CD8-positive, alpha-beta memory T cell (primary cell): ENCODE results near the gene COX17. TPM values are rescaled to one million over a fixed set of nuclear protein-coding genes. Genes with fewer than 3 reads are reported as not detected.

Source experiments
- CTCF ChIA-PET: fragments of 350-600 bp; sonication (Branson Sonifier 250); formaldehyde crosslinking; loops from one replicate; lab custom pipeline; 2021; ENCODE audit warnings: antibody characterized with exemption; lab: Charles Lee
- POLR2A ChIA-PET: fragments of 350-600 bp; sonication (Branson Sonifier 250); formaldehyde crosslinking; loops from one replicate; lab custom pipeline; 2021; ENCODE audit warnings: antibody characterized with exemption; lab: Charles Lee
- DNase-seq, 5 donors: peaks; one replicate each; pipeline versions ENCODE4 v3.0.0 to v3.0.0-alpha.2; 2020 to 2022; ENCODE audit warnings: mixed read lengths in 1 of 5
- H3K27ac ChIP-seq: one replicate; pipeline ENCODE4 v1.7.0; 2013; ENCODE audit warnings: low read depth, mild to moderate bottlenecking, low read length, moderate library complexity
- H3K27me3 ChIP-seq: 2 replicates; pipeline ENCODE4 v1.7.0; 2013; ENCODE audit warnings: low read length, mild to moderate bottlenecking; ENCODE audit not compliant: insufficient read depth, poor library complexity, severe bottlenecking
- H3K36me3 ChIP-seq: 2 replicates; pipeline ENCODE4 v1.7.0; 2013; ENCODE audit warnings: mild to moderate bottlenecking, low read length, moderate library complexity; ENCODE audit not compliant: insufficient read depth
- H3K4me1 ChIP-seq: 2 replicates; pipeline ENCODE4 v1.7.0; 2013; ENCODE audit warnings: mild to moderate bottlenecking, low read length, moderate library complexity; ENCODE audit not compliant: insufficient read depth
- H3K4me3 ChIP-seq: 2 replicates; pipeline ENCODE4 v1.7.0; 2013; ENCODE audit warnings: mild to moderate bottlenecking, low read length
- H3K9me3 ChIP-seq: 2 replicates; pipeline ENCODE4 v1.7.0; 2013; ENCODE audit warnings: mild to moderate bottlenecking, low read length
- H3K27ac Mint-ChIP-seq, 8 donors: one replicate each; pipeline ENCODE4 v1.8.0; 2020 to 2021; ENCODE audit warnings: mixed read lengths in 8 of 8, mild to moderate bottlenecking in 6 of 8, inconsistent platforms in 3 of 8, moderate library complexity in 3 of 8
- H3K27me3 Mint-ChIP-seq, 2 donors: one replicate each; pipeline ENCODE4 v1.8.0; 2020 to 2021; ENCODE audit warnings: mixed read lengths in 2 of 2, mild to moderate bottlenecking in 1 of 2, moderate library complexity in 1 of 2
- H3K36me3 Mint-ChIP-seq, 3 donors: one replicate each; pipeline ENCODE4 v1.8.0; 2020 to 2021; ENCODE audit warnings: mixed read lengths in 3 of 3, inconsistent platforms in 1 of 3, mild to moderate bottlenecking in 1 of 3
- H3K4me1 Mint-ChIP-seq, 3 donors: one replicate each; pipeline ENCODE4 v1.8.0; 2020 to 2021; ENCODE audit warnings: mixed read lengths in 3 of 3, inconsistent platforms in 1 of 3, mild to moderate bottlenecking in 1 of 3
- H3K4me3 Mint-ChIP-seq, 7 donors: one replicate each; pipeline ENCODE4 v1.8.0; 2020 to 2021; ENCODE audit warnings: mixed read lengths in 7 of 7, mild to moderate bottlenecking in 6 of 7, moderate library complexity in 4 of 7, inconsistent platforms in 2 of 7
- H3K9me3 Mint-ChIP-seq, 5 donors: one replicate each; pipeline ENCODE4 v1.8.0; 2020 to 2022; ENCODE audit warnings: mixed read lengths in 5 of 5, mild to moderate bottlenecking in 3 of 5, moderate library complexity in 2 of 5, inconsistent platforms in 1 of 5
- polyA plus RNA-seq: library from polyadenylated mRNA; unstranded; fragments of 300-500 nt; fragmentation: Illumina TruSeq; gene quantifications from one replicate; pipeline ENCODE4 v1.2.3, GENCODE V29; 2021
- total RNA-seq, 2 experiments: library from RNA; stranded (reverse); gene quantifications; one replicate each; pipeline ENCODE4 v1.2.3, GENCODE V29; 2021

Gene COX17
- total and polyA plus RNA-seq, 3 experiments from 2014 or later = 82.4 to 108 (median 105) TPM

GRCh38 chr3:119647171-119647570 is 30.0 kb downstream of the COX17 start:
- H3K4me1 ChIP-seq = no peaks in the 10 kb centered on the region
- ChIA-PET CTCF (no interaction called here), POLR2A (no interaction called here)
- no peak overlapping the region for H3K4me3 ChIP-seq
- Mint-ChIP-seq H3K27ac (peak overlapping the region in 1 of 8 donors; percentile 12), H3K36me3 (peaks cover 6 to 66% (median 23%) of the 10 kb centered on the region in 3 donors), H3K27me3 (peaks cover 0 to 2% of the 10 kb centered on the region in 2 donors), H3K4me1 (no peaks in the 10 kb centered on the region), H3K4me3 (no peak overlapping the region), H3K9me3 (no peaks in the 10 kb centered on the region)
- no peak overlapping the region for H3K27ac ChIP-seq
- H3K36me3 ChIP-seq = peaks cover 7% of the 10 kb centered on the region
- no peaks in the 10 kb centered on the region for H3K27me3 ChIP-seq
- no peaks in the 10 kb centered on the region for H3K9me3 ChIP-seq
- DNase-seq = no peak

- no peak overlapping the region for H3K4me3 Mint-ChIP-seq
- H3K9me3 Mint-ChIP-seq = no peaks in the 10 kb centered on the region
- DNase-seq = no peak
- Histone ChIP-seq H3K4me1 (no peaks in the 10 kb centered on the region), H3K4me3 (no peak overlapping the region), H3K9me3 (no peaks in the 10 kb centered on the region), H3K36me3 (peaks cover 7% of the 10 kb centered on the region), H3K27me3 (no peaks in the 10 kb centered on the region), H3K27ac (no peak overlapping the region)
- no peaks in the 10 kb centered on the region for H3K4me1 Mint-ChIP-seq
- no peaks in the 10 kb centered on the region for H3K27me3 Mint-ChIP-seq
- ChIA-PET CTCF (no interaction called here), POLR2A (no interaction called here)
- no peak overlapping the region for H3K27ac Mint-ChIP-seq
- peaks cover 6 to 72% (median 21%) of the 10 kb centered on the region in 3 donors for H3K36me3 Mint-ChIP-seq
Measured at GRCh38 chr3:119645813-119646212, 31.4 kb downstream of the COX17 start.

GRCh38 chr3:119644481-119644880 is 32.7 kb downstream of the COX17 start:
- Histone ChIP-seq H3K36me3 (peaks cover 7% of the 10 kb centered on the region), H3K4me1 (no peaks in the 10 kb centered on the region), H3K27ac (no peak overlapping the region), H3K9me3 (no peaks in the 10 kb centered on the region), H3K27me3 (no peaks in the 10 kb centered on the region), H3K4me3 (no peak overlapping the region)
- Mint-ChIP-seq H3K4me1 (no peaks in the 10 kb centered on the region), H3K27ac (no peak overlapping the region), H3K9me3 (no peaks in the 10 kb centered on the region), H3K36me3 (peaks cover 6 to 72% (median 21%) of the 10 kb centered on the region in 3 donors), H3K4me3 (no peak overlapping the region), H3K27me3 (no peaks in the 10 kb centered on the region)
- ChIA-PET CTCF (no interaction called here), POLR2A (no interaction called here)
- no peak for DNase-seq

GRCh38 chr3:119643528-119643927 is 33.7 kb downstream of the COX17 start:
- H3K36me3 Mint-ChIP-seq = peaks cover 6 to 66% (median 18%) of the 10 kb centered on the region in 3 donors
- peaks cover 2% of the 10 kb centered on the region for H3K36me3 ChIP-seq
- POLR2A ChIA-PET = no interaction called here
- no peaks in the 10 kb centered on the region for H3K27me3 Mint-ChIP-seq
- H3K9me3 ChIP-seq = no peaks in the 10 kb centered on the region
- no peak overlapping the region for H3K4me3 Mint-ChIP-seq
- H3K4me1 Mint-ChIP-seq = peaks cover 0 to 8% (median 4%) of the 10 kb centered on the region in 3 donors
- no peak for DNase-seq
- no peak overlapping the region for H3K4me3 ChIP-seq
- H3K27ac ChIP-seq = no peak overlapping the region
- CTCF ChIA-PET = no interaction called here
- H3K27ac Mint-ChIP-seq = peak overlapping the region in 1 of 8 donors; percentile 8
- no peaks in the 10 kb centered on the region for H3K4me1 ChIP-seq
- no peaks in the 10 kb centered on the region for H3K27me3 ChIP-seq
- no peaks in the 10 kb centered on the region for H3K9me3 Mint-ChIP-seq

GRCh38 chr3:119642746-119643473 is 34.3 kb downstream of the COX17 start:
- no peaks in the 10 kb centered on the region for H3K4me1 ChIP-seq
- H3K4me3 ChIP-seq = no peak overlapping the region
- DNase-seq = no peak
- ChIA-PET CTCF (no interaction called here), POLR2A (no interaction called here)
- peaks cover 6 to 59% (median 18%) of the 10 kb centered on the region in 3 donors for H3K36me3 Mint-ChIP-seq
- no peaks in the 10 kb centered on the region for H3K27me3 Mint-ChIP-seq
- no peak overlapping the region for H3K27ac Mint-ChIP-seq
- H3K27ac ChIP-seq = no peak overlapping the region
- H3K9me3 ChIP-seq = no peaks in the 10 kb centered on the region
- H3K9me3 Mint-ChIP-seq = no peaks in the 10 kb centered on the region
- no peak overlapping the region for H3K4me3 Mint-ChIP-seq
- peaks cover 0 to 9% (median 4%) of the 10 kb centered on the region in 3 donors for H3K4me1 Mint-ChIP-seq
- no peaks in the 10 kb centered on the region for H3K27me3 ChIP-seq
- H3K36me3 ChIP-seq = no peaks in the 10 kb centered on the region

GRCh38 chr3:119641416-119641815 is 35.8 kb downstream of the COX17 start:
- Histone ChIP-seq H3K9me3 (no peaks in the 10 kb centered on the region), H3K27me3 (no peaks in the 10 kb centered on the region), H3K36me3 (no peaks in the 10 kb centered on the region), H3K4me1 (no peaks in the 10 kb centered on the region), H3K27ac (no peak overlapping the region), H3K4me3 (no peak overlapping the region)
- no peak for DNase-seq
- peaks cover under 1 to 44% (median 13%) of the 10 kb centered on the region in 3 donors for H3K36me3 Mint-ChIP-seq
- H3K9me3 Mint-ChIP-seq = no peaks in the 10 kb centered on the region
- H3K4me1 Mint-ChIP-seq = peaks cover 0 to 9% (median 4%) of the 10 kb centered on the region in 3 donors
- ChIA-PET CTCF (no interaction called here), POLR2A (interaction anchor here (0.7 kb wide), 1 partner anchor 590 kb away, joined by 11 read pairs; no protein-coding TSS in a partner anchor)
- no peak overlapping the region for H3K4me3 Mint-ChIP-seq
- no peak overlapping the region for H3K27ac Mint-ChIP-seq
- H3K27me3 Mint-ChIP-seq = no peaks in the 10 kb centered on the region

GRCh38 chr3:119639494-119640350 is 37.5 kb downstream of the COX17 start:
- Histone ChIP-seq H3K9me3 (no peaks in the 10 kb centered on the region), H3K4me1 (no peaks in the 10 kb centered on the region), H3K27ac (no peak overlapping the region), H3K27me3 (no peaks in the 10 kb centered on the region), H3K36me3 (no peaks in the 10 kb centered on the region), H3K4me3 (no peak overlapping the region)
- Mint-ChIP-seq H3K36me3 (peaks cover 0 to 32% (median 12%) of the 10 kb centered on the region in 3 donors), H3K4me1 (peaks cover 0 to 9% (median 4%) of the 10 kb centered on the region in 3 donors), H3K27me3 (no peaks in the 10 kb centered on the region), H3K4me3 (no peak overlapping the region), H3K9me3 (no peaks in the 10 kb centered on the region), H3K27ac (no peak overlapping the region)
- POLR2A ChIA-PET = no interaction called here
- CTCF ChIA-PET = no interaction called here
- no peak for DNase-seq
